Astrocyte (in vitro differentiated cells and primary cell): ENCODE data around the gene LTK. TPM values are rescaled to one million over a fixed set of nuclear protein-coding genes. Genes with fewer than 3 reads are reported as not detected.

Experiments
- DNase-seq: peaks from one replicate; pipeline ENCODE4 v3.0.0-alpha.2; 2010; ENCODE audit warnings: low read depth
- FAIRE-seq: peaks from 2 replicates; lab custom pipeline; 2011; peaks lifted over from hg19 to GRCh38; lab: Jason Lieb, UNC
- H2AFZ ChIP-seq: 2 replicates; pipeline ENCODE4 v1.6.0; 2012; ENCODE audit warnings: low read depth, low read length, inconsistent platforms
- H3K27ac ChIP-seq: 2 replicates; pipeline ENCODE4 v1.5.1; 2011; ENCODE audit warnings: low read depth, low read length, inconsistent platforms
- H3K27me3 ChIP-seq: 2 replicates; pipeline ENCODE4 v1.6.0; 2011; ENCODE audit warnings: low read length, inconsistent platforms; ENCODE audit not compliant: insufficient read depth
- H3K36me3 ChIP-seq: 2 replicates; pipeline ENCODE4 v1.5.1; 2011; ENCODE audit warnings: low read length, inconsistent platforms; ENCODE audit not compliant: insufficient read depth
- H3K4me1 ChIP-seq: 2 replicates; pipeline ENCODE4 v1.5.1; 2011; ENCODE audit warnings: low read length, inconsistent platforms; ENCODE audit not compliant: insufficient read depth
- H3K4me2 ChIP-seq: 2 replicates; pipeline ENCODE4 v1.6.0; 2012; ENCODE audit warnings: low read length, inconsistent platforms
- H3K4me3 ChIP-seq: 2 replicates; pipeline ENCODE4 v1.5.1; 2011; ENCODE audit warnings: low read depth, mild to moderate bottlenecking, low read length, inconsistent platforms; ENCODE audit not compliant: insufficient read depth
- H3K79me2 ChIP-seq: 2 replicates; pipeline ENCODE4 v1.6.0; 2012; ENCODE audit warnings: mild to moderate bottlenecking, low read length, inconsistent platforms; ENCODE audit not compliant: insufficient read depth
- H3K9ac ChIP-seq: 2 replicates; pipeline ENCODE4 v1.6.0; 2012; ENCODE audit warnings: mild to moderate bottlenecking, low read length, inconsistent platforms
- H3K9me3 ChIP-seq: 2 replicates; pipeline ENCODE4 v1.5.1; 2012; ENCODE audit warnings: low read depth, mild to moderate bottlenecking, low read length, inconsistent platforms; ENCODE audit not compliant: insufficient read depth
- H4K20me1 ChIP-seq: 2 replicates; pipeline ENCODE4 v1.6.0; 2012; ENCODE audit warnings: low read length, inconsistent platforms; ENCODE audit not compliant: insufficient read depth
- H3K27ac Mint-ChIP-seq: one replicate; pipeline ENCODE4 v1.8.0; 2021; ENCODE audit warnings: mild to moderate bottlenecking, mixed read lengths; ENCODE audit not compliant: unreplicated experiment
- H3K27me3 Mint-ChIP-seq: one replicate; pipeline ENCODE4 v1.8.0; 2021; ENCODE audit warnings: low read depth, mixed read lengths; ENCODE audit not compliant: unreplicated experiment
- H3K36me3 Mint-ChIP-seq: one replicate; pipeline ENCODE4 v1.8.0; 2021; ENCODE audit warnings: low read depth, mixed read lengths; ENCODE audit not compliant: unreplicated experiment
- H3K4me1 Mint-ChIP-seq: one replicate; pipeline ENCODE4 v1.8.0; 2021; ENCODE audit warnings: low read depth, mixed read lengths; ENCODE audit not compliant: unreplicated experiment
- H3K4me3 Mint-ChIP-seq: one replicate; pipeline ENCODE4 v1.8.0; 2021; ENCODE audit warnings: mild to moderate bottlenecking, moderate library complexity, mixed read lengths; ENCODE audit not compliant: unreplicated experiment
- H3K9me3 Mint-ChIP-seq: one replicate; pipeline ENCODE4 v1.8.0; 2021; ENCODE audit warnings: mild to moderate bottlenecking, mixed read lengths; ENCODE audit not compliant: unreplicated experiment
- CTCF ChIP-seq: IDR thresholded peaks from 2 replicates; pipeline ENCODE4 v1.5.1; 2011; ENCODE audit warnings: low read depth, mild to moderate bottlenecking, inconsistent platforms, low read length, moderate library complexity; ENCODE audit not compliant: insufficient read depth
- EZH2 ChIP-seq: IDR thresholded peaks from 2 replicates; pipeline ENCODE4 v1.6.1; 2012; ENCODE audit warnings: mild to moderate bottlenecking, low read length, inconsistent platforms; ENCODE audit not compliant: insufficient read depth
- total RNA-seq: library from RNA; stranded (reverse); gene quantifications from 2 replicates; pipeline ENCODE4 v1.2.1, GENCODE V29; 2021

Gene LTK
- total RNA-seq, 1 donor from 2014 or later: 0.14 TPM

- no peaks in the 10 kb centered on the region for H3K27me3 Mint-ChIP-seq
- no peak overlapping the region for H3K27ac Mint-ChIP-seq
- H3K9me3 ChIP-seq: no peaks in the 10 kb centered on the region
- H3K36me3 ChIP-seq: no peaks in the 10 kb centered on the region
- TF ChIP-seq CTCF: no peak
- no peak for TF ChIP-seq EZH2
- no peak overlapping the region for H3K4me2 ChIP-seq
- H3K9ac ChIP-seq: no peak overlapping the region
- no peak overlapping the region for H3K4me3 Mint-ChIP-seq
- H4K20me1 ChIP-seq: no peaks in the 10 kb centered on the region
- H3K4me1 ChIP-seq: peaks cover 9% of the 10 kb centered on the region
- no peak overlapping the region for H2AFZ ChIP-seq
- DNase-seq (no peak), FAIRE-seq (no peak)
- H3K27me3 ChIP-seq: peaks cover 3% of the 10 kb centered on the region
- no peaks in the 10 kb centered on the region for H3K36me3 Mint-ChIP-seq
- H3K9me3 Mint-ChIP-seq: no peaks in the 10 kb centered on the region
- H3K4me1 Mint-ChIP-seq: peaks cover 16% of the 10 kb centered on the region
- no peak overlapping the region for H3K27ac ChIP-seq
- H3K79me2 ChIP-seq: no peaks in the 10 kb centered on the region
- no peak overlapping the region for H3K4me3 ChIP-seq
Observed at GRCh38 chr15:41553731-41554130, 40.1 kb upstream of the LTK start.

GRCh38 chr15:41550066-41550775 lies 36.6 kb upstream of the LTK start:
- H4K20me1 ChIP-seq: no peaks in the 10 kb centered on the region
- H3K36me3 Mint-ChIP-seq: no peaks in the 10 kb centered on the region
- no peak overlapping the region for H2AFZ ChIP-seq
- H3K79me2 ChIP-seq: no peaks in the 10 kb centered on the region
- no peak for FAIRE-seq
- peaks cover 3% of the 10 kb centered on the region for H3K27me3 ChIP-seq
- no peak overlapping the region for H3K4me3 ChIP-seq
- no peak overlapping the region for H3K4me2 ChIP-seq
- no peak overlapping the region for H3K9ac ChIP-seq
- TF ChIP-seq EZH2 (no peak), CTCF (no peak)
- H3K4me1 ChIP-seq: peaks cover 5% of the 10 kb centered on the region
- no peaks in the 10 kb centered on the region for H3K9me3 ChIP-seq
- no peak overlapping the region for H3K4me3 Mint-ChIP-seq
- H3K36me3 ChIP-seq: no peaks in the 10 kb centered on the region
- H3K27ac Mint-ChIP-seq: no peak overlapping the region
- no peak for DNase-seq
- peaks cover 10% of the 10 kb centered on the region for H3K4me1 Mint-ChIP-seq
- no peak overlapping the region for H3K27ac ChIP-seq
- no peaks in the 10 kb centered on the region for H3K27me3 Mint-ChIP-seq
- no peaks in the 10 kb centered on the region for H3K9me3 Mint-ChIP-seq
